Panc1 (cell line): ENCODE measurements around the gene SDR39U1. TPM values are rescaled to one million over a fixed set of nuclear protein-coding genes. Genes with fewer than 3 reads are reported as not detected.

Experiments used
- ATAC-seq: fragments of 200-7000 bp; cut with Tn5 transposase; 2 replicates; pipeline ENCODE4 v1.9.1; 2020; ENCODE audit warnings: mild to moderate bottlenecking, moderate library complexity
- BruUV-seq: library from RNA; stranded (reverse); fragments of 400-500 nt; replicated peaks from 2 replicates; lab custom pipeline; 2021; lab: Mats Ljungman, UMichigan
- CTCF ChIA-PET: fragments of 300-600 bp; sonication (Branson Sonifier 250); formaldehyde crosslinking; loops from one replicate; lab custom pipeline; 2022; ENCODE audit warnings: antibody characterized with exemption; lab: Charles Lee
- POLR2A ChIA-PET: fragments of 300-600 bp; sonication (Branson Sonifier 250); formaldehyde crosslinking; loops from one replicate; lab custom pipeline; 2022; ENCODE audit warnings: antibody characterized with exemption; lab: Charles Lee
- DNase-seq: peaks from one replicate; pipeline ENCODE4 v3.0.0-alpha.2; 2010; ENCODE audit warnings: low read depth, low spot score
- H3K27ac ChIP-seq: 2 replicates; pipeline ENCODE4 v1.5.1; 2011; ENCODE audit warnings: mild to moderate bottlenecking, low read length, inconsistent platforms
- H3K27me3 ChIP-seq: fragments of 200-500 bp; sonication (Bioruptor generic); 2 replicates; pipeline ENCODE4 v1.6.0; 2014; ENCODE audit warnings: low read length, inconsistent platforms; ENCODE audit not compliant: control insufficient read depth, insufficient read depth
- H3K36me3 ChIP-seq: fragments of 200-500 bp; sonication (Bioruptor generic); 2 replicates; pipeline ENCODE4 v1.5.1; 2014; ENCODE audit warnings: inconsistent platforms, mild to moderate bottlenecking, low read length, moderate library complexity; ENCODE audit not compliant: control insufficient read depth, insufficient read depth
- H3K4me1 ChIP-seq: 2 replicates; pipeline ENCODE4 v1.5.1; 2011; ENCODE audit warnings: inconsistent platforms, mild to moderate bottlenecking, low read length, moderate library complexity; ENCODE audit not compliant: control insufficient read depth, insufficient read depth
- H3K4me3 ChIP-seq, 2 experiments: 2 replicates each; pipeline ENCODE4 v1.5.1; 2011 to 2012; ENCODE audit warnings: low read depth in 2 of 2, low read length in 2 of 2, mild to moderate bottlenecking in 2 of 2, inconsistent platforms in 1 of 2, moderate library complexity in 1 of 2
- H3K9me3 ChIP-seq: fragments of 200-500 bp; sonication (Bioruptor generic); 2 replicates; pipeline ENCODE4 v1.5.1; 2014; ENCODE audit warnings: low read depth, mild to moderate bottlenecking, inconsistent platforms, low read length, moderate library complexity; ENCODE audit not compliant: control insufficient read depth, insufficient read depth
- CTCF ChIP-seq: fragments of 450-650 bp; IDR thresholded peaks from 2 replicates; pipeline ENCODE4 v1.5.1; 2017; ENCODE audit warnings: mild to moderate bottlenecking
- POLR2AphosphoS5 ChIP-seq: IDR thresholded peaks from 2 replicates; pipeline ENCODE4 v1.6.1; 2012; ENCODE audit warnings: mild to moderate bottlenecking, low read depth, low read length, moderate library complexity
- REST ChIP-seq, 2 experiments: IDR thresholded peaks; 2 replicates each; pipeline ENCODE4 v1.6.1; 2011 to 2012; ENCODE audit warnings: low read depth in 2 of 2, control low read depth in 1 of 2, low read length in 1 of 2, mild to moderate bottlenecking in 1 of 2, moderate library complexity in 1 of 2; ENCODE audit not compliant: insufficient read depth in 1 of 2
- SIN3A ChIP-seq: IDR thresholded peaks from 2 replicates; pipeline ENCODE4 v1.6.1; 2012; ENCODE audit warnings: low read depth, mild to moderate bottlenecking, low read length, moderate library complexity, borderline replicate concordance; ENCODE audit not compliant: insufficient read depth
- TCF7L2 ChIP-seq: IDR thresholded peaks from 2 replicates; pipeline ENCODE4 v1.6.1; 2011; ENCODE audit warnings: mild to moderate bottlenecking, low read depth, low read length, inconsistent platforms
- in situ Hi-C: cut with HindIII; loops from 2 replicates; pipeline ENCODE4 v1.10.0; 2016; ENCODE audit warnings: low sequenced_read_pairs, low pct_unique_long_range_greater_than_20kb
- intact Hi-C: fragments of 100-400 bp; cut with micrococcal nuclease; formaldehyde crosslinking; loops from one replicate; pipeline ENCODE4 v1.10.0; 2022; ENCODE audit not compliant: unreplicated experiment
- total RNA-seq: library from RNA; stranded (reverse); gene quantifications from one replicate; pipeline ENCODE4 v1.2.1, GENCODE V29; 2021; ENCODE audit not compliant: unreplicated experiment

The SDR39U1 gene
- total RNA-seq, 1 experiment from 2014 or later = 54.2 TPM

GRCh38 chr14:24441485-24441884 is 1.1 kb downstream of the SDR39U1 start:
- Histone ChIP-seq H3K4me3 (peak overlapping the region; percentile 93 to 95), H3K27me3 (no peaks in the 10 kb centered on the region), H3K4me1 (peaks cover 16% of the 10 kb centered on the region), H3K27ac (peak overlapping the region; percentile 96), H3K36me3 (peaks cover 7% of the 10 kb centered on the region; the same call in 1 of the 2 replicates), H3K9me3 (no peaks in the 10 kb centered on the region)
- TF ChIP-seq REST (IDR thresholded peaks at IDR 0.05; ENCODE audit: insufficient read depth in 1 of 2, low read depth in 2 of 2, low read length in 1 of 2) (no peak), CTCF (no peak), SIN3A (no peak), POLR2AphosphoS5 (no peak), TCF7L2 (no peak)
- in situ Hi-C loops = no loop called here
- DNase-seq (no peak), ATAC-seq (no peak)
- POLR2A ChIA-PET = interaction anchor here (0.6 to 0.8 kb wide), 2 partner anchors 11 to 45 kb away, joined by 3 read pairs; no protein-coding TSS in a partner anchor
- TSS peak; percentile 87 for BruUV-seq
- CTCF ChIA-PET = interaction anchor here (0.5 to 1.3 kb wide), 4 partner anchors 10 to 108 kb away, joined by 3 to 8 read pairs (median 5); no protein-coding TSS in a partner anchor
- intact Hi-C loops = no loop called here

GRCh38 chr14:24440606-24441399 is 1.8 kb downstream of the SDR39U1 start:
- in situ Hi-C loops (no loop called here), intact Hi-C loops (no loop called here)
- Histone ChIP-seq H3K27me3 (no peaks in the 10 kb centered on the region), H3K27ac (peak overlapping the region; percentile 96; the same call in 1 of the 2 replicates), H3K4me3 (peak overlapping the region in 1 of 2 experiments; percentile 93; a peak in 2 of 4 replicates), H3K4me1 (peaks cover 16% of the 10 kb centered on the region), H3K9me3 (no peaks in the 10 kb centered on the region), H3K36me3 (peaks cover 7% of the 10 kb centered on the region; the same call in 1 of the 2 replicates)
- DNase-seq (no peak), ATAC-seq (no peak)
- CTCF ChIA-PET = interaction anchor here (1.3 kb wide), 1 partner anchor 107 kb away, joined by 3 read pairs; no protein-coding TSS in a partner anchor
- TF ChIP-seq POLR2AphosphoS5 (no peak), CTCF (no peak), REST (IDR thresholded peaks at IDR 0.05; ENCODE audit: insufficient read depth in 1 of 2, low read depth in 2 of 2, low read length in 1 of 2) (no peak), TCF7L2 (no peak)
- no TSS peak for BruUV-seq
- POLR2A ChIA-PET = interaction anchor here (0.6 kb wide), 1 partner anchor 45 kb away, joined by 3 read pairs; no protein-coding TSS in a partner anchor
